Measurements from ENCODE around the gene ART3. TPM values are rescaled to one million over a fixed set of nuclear protein-coding genes. Genes with fewer than 3 reads are reported as not detected.

Gene ART3
- polyA plus RNA-seq, 1 donor from 2014 or later = 0.25 TPM

DNA sequence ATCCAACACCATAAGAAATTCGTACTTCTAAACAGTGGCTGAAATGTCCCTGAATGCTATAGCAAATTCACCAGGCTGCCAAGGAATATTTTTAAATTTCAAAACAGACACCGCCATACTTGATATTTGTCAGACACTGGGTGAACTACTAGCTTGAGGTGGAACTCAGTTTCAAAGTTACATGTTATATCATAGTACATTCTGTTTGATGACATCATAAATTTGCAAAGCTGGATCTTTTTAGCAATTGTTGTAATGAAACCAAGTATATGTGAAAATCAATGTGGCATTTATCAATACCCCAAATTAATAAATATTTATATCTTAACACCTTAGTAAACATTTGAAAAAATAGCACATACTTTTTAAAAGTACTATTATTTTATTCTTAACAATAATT is 14.2 kb downstream of the ART3 start:
- Histone ChIP-seq H3F3A (ENCODE audit: insufficient read depth, low read length, poor library complexity, severe bottlenecking) (no peaks in the 10 kb centered on the region), H3K27ac (ENCODE audit: low read length) (no peak overlapping the region)
- TF ChIP-seq EZH2 (IDR thresholded peaks at IDR 0.05; ENCODE audit: borderline replicate concordance, insufficient read depth, low read length, poor library complexity, severe bottlenecking) = no peak
- no peak for TF ChIP-seq TAF1 (IDR thresholded peaks at IDR 0.05; ENCODE audit: low read depth)
- TF ChIP-seq REST (IDR thresholded peaks at IDR 0.05; ENCODE audit: borderline replicate concordance) = no peak
- TF ChIP-seq CTCF (IDR thresholded peaks at IDR 0.05; ENCODE audit: poor library complexity, severe bottlenecking) = no peak
- no peak for TF ChIP-seq POLR2AphosphoS5 (IDR thresholded peaks at IDR 0.05)
- no peak for TF ChIP-seq SMC3 (conservative IDR thresholded peaks at IDR 0.05; ENCODE audit: poor library complexity)
- no peak for TF ChIP-seq MXI1 (conservative IDR thresholded peaks at IDR 0.05; ENCODE audit: poor library complexity, severe bottlenecking)
- no peak for TF ChIP-seq RAD21 (conservative IDR thresholded peaks at IDR 0.05)
- TF ChIP-seq EP300 (conservative IDR thresholded peaks at IDR 0.05; ENCODE audit: poor library complexity, severe bottlenecking) = no peak

DNA sequence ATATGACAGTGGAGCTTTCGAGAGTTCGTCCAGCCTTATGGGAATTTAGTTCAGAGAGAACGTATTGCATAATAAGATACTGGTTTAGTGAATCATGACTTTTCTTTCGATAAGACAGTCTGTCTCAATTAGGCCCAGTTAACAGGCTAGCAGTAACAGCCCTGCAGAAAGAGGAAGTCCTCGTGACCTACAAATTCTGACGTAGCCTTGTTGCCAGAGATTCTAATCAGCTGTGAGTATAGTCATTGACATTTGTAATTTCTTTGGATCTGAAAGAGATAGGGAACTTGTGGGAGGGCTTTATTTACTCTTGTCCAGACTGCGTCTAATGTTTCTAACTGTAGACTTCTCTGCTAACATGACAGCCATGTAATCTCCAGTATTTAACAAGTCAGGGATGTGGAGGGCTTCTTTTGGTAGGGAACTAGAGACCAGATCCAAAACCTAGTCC is 15.8 kb downstream of the ART3 start:
- Histone ChIP-seq H3K4me2 (ENCODE audit: low read length) (no peak overlapping the region), H4K20me1 (ENCODE audit: insufficient read depth) (no peaks in the 10 kb centered on the region), H3K36me3 (ENCODE audit: insufficient read depth, low read length) (no peaks in the 10 kb centered on the region), H3K9me2 (ENCODE audit: insufficient read depth, low read length) (no peaks in the 10 kb centered on the region), H3K79me2 (replicated peaks; ENCODE audit: insufficient read depth, low read length) (no peaks in the 10 kb centered on the region), H2AFZ (ENCODE audit: low read depth, low read length) (no peak overlapping the region), H3K27ac (ENCODE audit: low read length) (no peak overlapping the region), H3K4me3 (ENCODE audit: low read length) (no peak overlapping the region), H3K9me3 (ENCODE audit: low read length) (no peaks in the 10 kb centered on the region), H3K9ac (ENCODE audit: low read length) (no peak overlapping the region), H3K27me3 (ENCODE audit: insufficient read depth, low read depth, low read length) (no peaks in the 10 kb centered on the region), H3F3A (ENCODE audit: insufficient read depth, low read length, poor library complexity, severe bottlenecking) (no peaks in the 10 kb centered on the region)
- TF ChIP-seq EZH2 (IDR thresholded peaks at IDR 0.05; ENCODE audit: borderline replicate concordance, insufficient read depth, low read length, poor library complexity, severe bottlenecking) = no peak
- no peak for TF ChIP-seq SMC3 (conservative IDR thresholded peaks at IDR 0.05; ENCODE audit: poor library complexity)
- no peak for TF ChIP-seq REST (IDR thresholded peaks at IDR 0.05; ENCODE audit: borderline replicate concordance)
- no peak for TF ChIP-seq CTCF (IDR thresholded peaks at IDR 0.05; ENCODE audit: poor library complexity, severe bottlenecking)
- TF ChIP-seq POLR2AphosphoS5 (IDR thresholded peaks at IDR 0.05) = no peak
- no peak for TF ChIP-seq RAD21 (conservative IDR thresholded peaks at IDR 0.05)
- TF ChIP-seq MXI1 (conservative IDR thresholded peaks at IDR 0.05; ENCODE audit: poor library complexity, severe bottlenecking) = no peak
- no peak for TF ChIP-seq EP300 (conservative IDR thresholded peaks at IDR 0.05; ENCODE audit: poor library complexity, severe bottlenecking)
- TF ChIP-seq TAF1 (IDR thresholded peaks at IDR 0.05; ENCODE audit: low read depth) = no peak

More for the DNA sequence above, 14.2 kb downstream of the ART3 start:
- Histone ChIP-seq H3K79me2 (replicated peaks; ENCODE audit: insufficient read depth, low read length) (no peaks in the 10 kb centered on the region), H4K20me1 (ENCODE audit: insufficient read depth) (no peaks in the 10 kb centered on the region), H3K4me2 (ENCODE audit: low read length) (no peak overlapping the region), H2AFZ (ENCODE audit: low read depth, low read length) (no peak overlapping the region), H3K36me3 (ENCODE audit: insufficient read depth, low read length) (no peaks in the 10 kb centered on the region), H3K9me3 (ENCODE audit: low read length) (no peaks in the 10 kb centered on the region), H3K9ac (ENCODE audit: low read length) (no peak overlapping the region), H3K9me2 (ENCODE audit: insufficient read depth, low read length) (no peaks in the 10 kb centered on the region), H3K27me3 (ENCODE audit: insufficient read depth, low read depth, low read length) (no peaks in the 10 kb centered on the region), H3K4me3 (ENCODE audit: low read length) (no peak overlapping the region)

Measured in neural cell (in vitro differentiated cells).